ENCODE results near the gene CWC15.

Gene CWC15

DNA sequence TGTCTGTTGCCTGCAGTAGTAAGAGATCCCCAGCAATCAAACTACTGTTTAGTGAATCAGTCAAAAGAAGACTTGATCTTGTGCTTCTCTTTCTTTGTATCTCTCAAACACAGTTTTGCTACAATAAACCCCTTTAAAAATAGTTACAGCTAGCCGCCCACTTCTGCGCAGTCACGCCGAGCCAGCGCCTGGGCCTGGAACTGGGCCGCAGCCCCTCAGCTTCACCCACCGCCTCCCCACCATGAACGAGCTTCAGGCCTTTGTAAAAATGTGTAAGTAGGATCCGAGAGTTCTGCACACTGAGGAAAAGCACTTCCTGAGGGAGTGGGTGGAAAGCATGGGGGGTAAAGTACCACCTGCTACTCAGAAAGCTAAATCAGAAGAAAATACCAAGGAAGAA lies 60.5 kb downstream of the CWC15 start:
- FAIRE-seq, result no peak

Data from islet of Langerhans (tissue), 1 donor.